ENCODE measurements around the gene DDTL. TPM values are rescaled to one million over a fixed set of nuclear protein-coding genes. Genes with fewer than 3 reads are reported as not detected.

The DDTL gene
- total and polyA plus RNA-seq, 2 donors (not counting 3 experiments of a cell fraction or from before 2014, with no cell fraction given): 0.57 to 2.7 TPM

DNA sequence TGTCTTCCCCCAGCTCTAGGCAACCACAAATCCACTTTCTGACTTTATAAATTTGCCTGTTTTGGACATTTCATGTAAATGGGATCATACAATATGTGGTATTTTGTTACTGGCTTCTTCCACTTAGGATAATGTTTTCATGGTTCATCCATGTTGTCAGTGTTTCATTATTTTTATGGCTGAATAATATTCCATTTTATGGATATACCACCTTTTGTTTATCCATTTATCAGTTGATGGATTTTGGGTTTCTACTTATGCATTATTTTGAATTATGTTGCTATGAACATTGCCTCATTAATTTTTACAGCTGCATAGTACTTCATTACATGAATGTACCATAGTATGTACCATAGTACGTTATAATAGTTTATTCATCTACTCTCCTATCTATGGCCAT lies 49.5 kb downstream of the DDTL start:
- peaks cover 5% of the 10 kb centered on the region for H3K4me1 ChIP-seq (ENCODE audit: control insufficient read depth, extremely low read depth, insufficient read depth, low read length)
- H3K36me3 ChIP-seq (ENCODE audit: control insufficient read depth in 2 of 2, extremely low read depth in 1 of 2, insufficient read depth in 2 of 2, low read length in 2 of 2): no peaks in the 10 kb centered on the region
- peaks cover 54% of the 10 kb centered on the region for H3K79me2 ChIP-seq (ENCODE audit: control insufficient read depth, insufficient read depth, low read length)
- no peak overlapping the region for H3K9ac ChIP-seq (replicated peaks; ENCODE audit: extremely low read depth, insufficient read depth, low read length)
- no peak overlapping the region for H3K4me2 ChIP-seq (ENCODE audit: insufficient read depth, low read length)
- POLR2A ChIA-PET: no interaction called here
- CTCF ChIA-PET: interaction anchor here (0.7 kb wide), 1 partner anchor 91 kb away, joined by 4 read pairs; no protein-coding TSS in a partner anchor
- no peak overlapping the region for H3K27ac ChIP-seq (ENCODE audit: insufficient read depth, low read depth, low read length)
- dilution Hi-C loops (cut with MboI; ENCODE audit: extremely low pct_ligation_motif_present, low sequenced_read_pairs): no loop called here
- H2AFZ ChIP-seq (ENCODE audit: low read depth, low read length): no peak overlapping the region
- intact Hi-C loops (cut with micrococcal nuclease): no loop called here
- FAIRE-seq (no peak), DNase-seq (ENCODE audit: low read depth, low spot score) (no peak)
- no peaks in the 10 kb centered on the region for H3K9me1 ChIP-seq (replicated peaks; ENCODE audit: control insufficient read depth, extremely low read depth, insufficient read depth, low read length)
- H3K9me3 ChIP-seq (replicated peaks; ENCODE audit: control insufficient read depth, insufficient read depth, low read length): no peaks in the 10 kb centered on the region
- H3K27me3 ChIP-seq (ENCODE audit: control insufficient read depth in 2 of 2, insufficient read depth in 2 of 2, low read length in 2 of 2): no peaks in the 10 kb centered on the region
- H4K20me1 ChIP-seq (replicated peaks; ENCODE audit: control insufficient read depth, extremely low read depth, insufficient read depth, low read length): no peaks in the 10 kb centered on the region
- no TSS peak for BruUV-seq (replicated peaks)
- no peak for TF ChIP-seq MYC (IDR thresholded peaks at IDR 0.05; ENCODE audit: low read depth, low read length)
- no peak for TF ChIP-seq FOS (IDR thresholded peaks at IDR 0.05; ENCODE audit: borderline replicate concordance, insufficient read depth, low read length)
- TF ChIP-seq EZH2 (IDR thresholded peaks at IDR 0.05; ENCODE audit: borderline replicate concordance, low read depth, low read length, severe bottlenecking): no peak
- TF ChIP-seq POLR2AphosphoS5 (IDR thresholded peaks at IDR 0.05; ENCODE audit: insufficient read depth, low read depth, low read length): no peak
- no peak for TF ChIP-seq CTCF (IDR thresholded peaks at IDR 0.05; ENCODE audit: extremely low read depth in 1 of 2, insufficient read depth in 1 of 2, low read depth in 1 of 2, low read length in 2 of 2)
- no peak for TF ChIP-seq GATA2 (IDR thresholded peaks at IDR 0.05; ENCODE audit: insufficient read depth, insufficient read length, low read depth, low read length)
- TF ChIP-seq MAX (IDR thresholded peaks at IDR 0.05; ENCODE audit: insufficient read depth, insufficient read length): no peak
- no peak for TF ChIP-seq JUN (IDR thresholded peaks at IDR 0.05; ENCODE audit: borderline replicate concordance, insufficient read depth, insufficient read length, low read depth)
- TF ChIP-seq POLR2A (IDR thresholded peaks at IDR 0.05; ENCODE audit: low read depth, low read length): no peak
- H3K4me3 ChIP-seq (replicated peaks in 1 of 3; ENCODE audit: insufficient read depth in 1 of 3, low read depth in 1 of 3, low read length in 3 of 3): no peak overlapping the region
